HL-60/S4 (cell line): ENCODE measurements around the gene RIN2.
"Not testable (repeated sequence)": the region's sequence is repeated elsewhere in the genome, so short reads cannot be mapped to it uniquely, and the experiment has no call there.

Experiments
- in situ Hi-C: fragments of 300-500 bp; cut with MboI; formaldehyde crosslinking; loops from 2 replicates; pipeline ENCODE4 v1.14.3; 2022; ENCODE audit warnings: low sequenced_read_pairs

The RIN2 gene

GRCh38 chr20:19737025-19737424 lies 21.0 kb upstream of the RIN2 start:
- in situ Hi-C loops = no loop called here

- in situ Hi-C loops = no loop called here
Observed at GRCh38 chr20:19738951-19739350, 19.1 kb upstream of the RIN2 start.

- in situ Hi-C loops = no loop called here
Observed at GRCh38 chr20:19739351-19739750, 18.7 kb upstream of the RIN2 start.

GRCh38 chr20:19740512-19740911 lies 17.5 kb upstream of the RIN2 start:
- in situ Hi-C loops = no loop called here

- in situ Hi-C loops = no loop called here
Observed at GRCh38 chr20:19741924-19742323, 16.1 kb upstream of the RIN2 start.

GRCh38 chr20:19742974-19743639 lies 15.0 kb upstream of the RIN2 start:
- in situ Hi-C loops = no loop called here

- in situ Hi-C loops = no loop called here
Observed at GRCh38 chr20:19743640-19743995, 14.4 kb upstream of the RIN2 start.

- in situ Hi-C loops = no loop called here
Observed at GRCh38 chr20:19745106-19745505, 13.0 kb upstream of the RIN2 start.

- in situ Hi-C loops = no loop called here
Observed at GRCh38 chr20:19745584-19745983, 12.5 kb upstream of the RIN2 start.

GRCh38 chr20:19746396-19746795 lies 11.7 kb upstream of the RIN2 start:
- in situ Hi-C loops = no loop called here

- in situ Hi-C loops = no loop called here
Observed at GRCh38 chr20:19747903-19748302, 10.2 kb upstream of the RIN2 start.

GRCh38 chr20:19748681-19749080 lies 9.4 kb upstream of the RIN2 start:
- in situ Hi-C loops = no loop called here

- in situ Hi-C loops = no loop called here
Observed at GRCh38 chr20:19749618-19750071, 8.4 kb upstream of the RIN2 start.

GRCh38 chr20:19750101-19750606 lies 7.9 kb upstream of the RIN2 start:
- in situ Hi-C loops = no loop called here

GRCh38 chr20:19750907-19751636 lies 7.0 kb upstream of the RIN2 start:
- in situ Hi-C loops = no loop called here

- in situ Hi-C loops = not testable (repeated sequence)
Observed at GRCh38 chr20:19754201-19754600, 3.9 kb upstream of the RIN2 start.

- in situ Hi-C loops = no loop called here
Observed at GRCh38 chr20:19756761-19757486, 1.1 kb upstream of the RIN2 start.

- in situ Hi-C loops = no loop called here
Observed at GRCh38 chr20:19757487-19758132, 448 bp upstream of the RIN2 start.

GRCh38 chr20:19758501-19759331 lies 658 bp downstream of the RIN2 start:
- in situ Hi-C loops = no loop called here

- in situ Hi-C loops = no loop called here
Observed at GRCh38 chr20:19760371-19760721, 2.3 kb downstream of the RIN2 start.
